Ishikawa (cell line): Measurements from ENCODE around the gene RNU7-1.

Experiments used
- CEBPB ChIP-seq: IDR thresholded peaks from 2 replicates; pipeline ENCODE4 v1.6.1; 2012
- CREB1 ChIP-seq: IDR thresholded peaks from 2 replicates; pipeline ENCODE4 v1.6.1; 2012; ENCODE audit warnings: low read depth
- EGR1 ChIP-seq: IDR thresholded peaks from 2 replicates; pipeline ENCODE4 v1.6.1; 2012
- EP300 ChIP-seq: IDR thresholded peaks from 2 replicates; pipeline ENCODE4 v1.6.1; 2012; ENCODE audit warnings: borderline replicate concordance
- FOXM1 ChIP-seq: IDR thresholded peaks from 2 replicates; pipeline ENCODE4 v1.6.1; 2012; ENCODE audit warnings: low read depth, borderline replicate concordance
- NFIC ChIP-seq: IDR thresholded peaks from 2 replicates; pipeline ENCODE4 v1.6.1; 2012
- RAD21 ChIP-seq: IDR thresholded peaks from 2 replicates; pipeline ENCODE4 v1.6.1; 2012; ENCODE audit warnings: low read depth
- TAF1 ChIP-seq: IDR thresholded peaks from 2 replicates; pipeline ENCODE4 v1.6.1; 2012; ENCODE audit warnings: low read depth, mild to moderate bottlenecking
- TCF12 ChIP-seq: IDR thresholded peaks from 2 replicates; pipeline ENCODE4 v1.6.1; 2012; ENCODE audit warnings: low read depth
- TEAD4 ChIP-seq: IDR thresholded peaks from 2 replicates; pipeline ENCODE4 v1.6.1; 2012
- YY1 ChIP-seq: IDR thresholded peaks from 2 replicates; pipeline ENCODE4 v1.6.1; 2012; ENCODE audit warnings: low read depth
- ZBTB7A ChIP-seq: IDR thresholded peaks from 2 replicates; pipeline ENCODE4 v1.6.1; 2012; ENCODE audit warnings: low read depth
- TF ChIP-seq, protein P1 (sequence below): IDR thresholded peaks from 2 replicates; pipeline ENCODE4 v1.6.1; 2012; ENCODE audit warnings: low read depth, mild to moderate bottlenecking
- TF ChIP-seq, protein P2 (sequence below): IDR thresholded peaks from 2 replicates; pipeline ENCODE4 v1.6.1; 2012
- TF ChIP-seq, protein P3 (sequence below): IDR thresholded peaks from 2 replicates; pipeline ENCODE4 v1.6.1; 2012

RNU7-1 gene

DNA sequence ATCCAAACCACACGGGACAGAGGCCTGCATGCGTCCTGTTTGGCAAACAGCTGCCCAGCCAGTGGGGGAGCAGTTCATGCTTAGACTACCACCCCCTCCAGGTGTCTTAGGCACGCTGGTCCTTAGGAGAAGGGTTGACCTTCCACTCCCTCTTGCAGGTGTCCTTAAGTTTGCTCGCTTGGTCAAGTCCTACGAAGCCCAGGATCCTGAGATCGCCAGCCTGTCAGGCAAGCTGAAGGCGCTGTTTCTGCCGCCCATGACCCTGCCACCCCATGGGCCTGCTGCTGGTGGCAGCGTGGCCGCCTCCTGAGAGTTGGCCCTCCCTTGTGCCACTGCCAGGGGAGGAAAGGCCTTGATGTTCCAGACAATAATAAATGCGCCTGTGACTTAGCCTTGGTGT is 2.0 kb downstream of the RNU7-1 start:
- TF ChIP-seq TAF1 (no peak), FOXM1 (no peak), YY1 (no peak), TCF12 (no peak)
- TF ChIP-seq, protein P1, sequence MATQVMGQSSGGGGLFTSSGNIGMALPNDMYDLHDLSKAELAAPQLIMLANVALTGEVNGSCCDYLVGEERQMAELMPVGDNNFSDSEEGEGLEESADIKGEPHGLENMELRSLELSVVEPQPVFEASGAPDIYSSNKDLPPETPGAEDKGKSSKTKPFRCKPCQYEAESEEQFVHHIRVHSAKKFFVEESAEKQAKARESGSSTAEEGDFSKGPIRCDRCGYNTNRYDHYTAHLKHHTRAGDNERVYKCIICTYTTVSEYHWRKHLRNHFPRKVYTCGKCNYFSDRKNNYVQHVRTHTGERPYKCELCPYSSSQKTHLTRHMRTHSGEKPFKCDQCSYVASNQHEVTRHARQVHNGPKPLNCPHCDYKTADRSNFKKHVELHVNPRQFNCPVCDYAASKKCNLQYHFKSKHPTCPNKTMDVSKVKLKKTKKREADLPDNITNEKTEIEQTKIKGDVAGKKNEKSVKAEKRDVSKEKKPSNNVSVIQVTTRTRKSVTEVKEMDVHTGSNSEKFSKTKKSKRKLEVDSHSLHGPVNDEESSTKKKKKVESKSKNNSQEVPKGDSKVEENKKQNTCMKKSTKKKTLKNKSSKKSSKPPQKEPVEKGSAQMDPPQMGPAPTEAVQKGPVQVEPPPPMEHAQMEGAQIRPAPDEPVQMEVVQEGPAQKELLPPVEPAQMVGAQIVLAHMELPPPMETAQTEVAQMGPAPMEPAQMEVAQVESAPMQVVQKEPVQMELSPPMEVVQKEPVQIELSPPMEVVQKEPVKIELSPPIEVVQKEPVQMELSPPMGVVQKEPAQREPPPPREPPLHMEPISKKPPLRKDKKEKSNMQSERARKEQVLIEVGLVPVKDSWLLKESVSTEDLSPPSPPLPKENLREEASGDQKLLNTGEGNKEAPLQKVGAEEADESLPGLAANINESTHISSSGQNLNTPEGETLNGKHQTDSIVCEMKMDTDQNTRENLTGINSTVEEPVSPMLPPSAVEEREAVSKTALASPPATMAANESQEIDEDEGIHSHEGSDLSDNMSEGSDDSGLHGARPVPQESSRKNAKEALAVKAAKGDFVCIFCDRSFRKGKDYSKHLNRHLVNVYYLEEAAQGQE, result no peak

DNA sequence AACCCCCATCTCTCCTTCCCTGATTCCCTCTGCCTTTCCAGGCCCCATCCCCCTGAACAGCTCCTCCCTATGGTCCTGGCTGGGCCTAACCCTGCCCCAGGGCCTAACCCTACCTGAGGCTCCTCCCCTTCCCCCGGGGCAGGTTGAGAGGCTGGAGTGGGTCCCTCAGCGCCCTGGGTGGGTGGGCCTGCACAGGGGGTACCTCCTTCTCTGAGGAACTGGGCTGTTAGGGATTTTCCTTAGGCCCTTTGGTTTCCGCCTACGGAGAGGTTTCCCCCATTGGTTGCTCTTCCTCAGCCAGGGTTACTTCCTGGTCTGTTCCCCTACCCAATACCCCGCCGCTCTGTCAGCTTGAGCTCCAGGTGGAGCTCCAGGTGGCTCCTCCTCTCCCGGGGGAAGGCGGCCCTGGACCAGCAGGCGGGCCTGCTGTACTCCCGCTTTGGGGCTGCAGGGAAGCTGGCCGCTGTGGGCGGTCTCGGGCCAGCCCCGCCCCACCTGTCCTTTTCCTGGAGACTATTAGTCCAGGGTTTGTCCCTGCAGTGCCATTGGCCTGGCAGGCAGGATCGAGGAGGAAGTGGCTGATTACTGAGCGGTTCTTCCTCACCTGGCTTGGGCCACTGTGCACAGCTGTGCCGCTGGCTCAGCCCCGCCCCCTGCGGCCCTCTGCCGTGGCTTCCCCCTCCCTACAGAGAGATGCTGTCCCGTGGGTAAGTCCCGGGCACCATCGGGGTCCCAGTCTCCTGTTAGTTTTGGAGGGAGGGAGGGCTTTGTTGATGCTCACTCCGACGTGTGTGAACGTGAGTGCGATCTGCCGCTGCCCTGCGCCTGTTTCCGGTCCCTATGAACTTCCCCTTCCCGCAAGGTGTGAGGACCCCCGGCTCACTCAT is 2.7 kb downstream of the RNU7-1 start:
- TF ChIP-seq, protein P2, sequence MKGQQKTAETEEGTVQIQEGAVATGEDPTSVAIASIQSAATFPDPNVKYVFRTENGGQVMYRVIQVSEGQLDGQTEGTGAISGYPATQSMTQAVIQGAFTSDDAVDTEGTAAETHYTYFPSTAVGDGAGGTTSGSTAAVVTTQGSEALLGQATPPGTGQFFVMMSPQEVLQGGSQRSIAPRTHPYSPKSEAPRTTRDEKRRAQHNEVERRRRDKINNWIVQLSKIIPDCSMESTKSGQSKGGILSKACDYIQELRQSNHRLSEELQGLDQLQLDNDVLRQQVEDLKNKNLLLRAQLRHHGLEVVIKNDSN, result no peak
- no peak for TF ChIP-seq CEBPB
- peak; percentile 28; the same call in 1 of the 2 replicates for TF ChIP-seq CREB1
- TF ChIP-seq, protein P3, sequence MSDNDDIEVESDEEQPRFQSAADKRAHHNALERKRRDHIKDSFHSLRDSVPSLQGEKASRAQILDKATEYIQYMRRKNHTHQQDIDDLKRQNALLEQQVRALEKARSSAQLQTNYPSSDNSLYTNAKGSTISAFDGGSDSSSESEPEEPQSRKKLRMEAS, result peak; percentile 2; the same call in 1 of the 2 replicates
- TF ChIP-seq ZBTB7A, result no peak; the same call in 1 of the 2 replicates
- TF ChIP-seq, protein P1, result no peak
- 0 out of 2 replicates have a peak, but pooled peaks have one; percentile 8 for TF ChIP-seq EGR1
- 0 out of 2 replicates have a peak, but pooled peaks have one; percentile 20 for TF ChIP-seq EP300
- TF ChIP-seq YY1, result peak; percentile 56
- no peak for TF ChIP-seq TEAD4
- no peak for TF ChIP-seq FOXM1
- TF ChIP-seq TCF12, result peak; percentile 37; the same call in 1 of the 2 replicates
- TF ChIP-seq NFIC, result no peak
- TF ChIP-seq RAD21, result no peak
- TF ChIP-seq TAF1, result 0 out of 2 replicates have a peak, but pooled peaks have one; percentile 68

DNA sequence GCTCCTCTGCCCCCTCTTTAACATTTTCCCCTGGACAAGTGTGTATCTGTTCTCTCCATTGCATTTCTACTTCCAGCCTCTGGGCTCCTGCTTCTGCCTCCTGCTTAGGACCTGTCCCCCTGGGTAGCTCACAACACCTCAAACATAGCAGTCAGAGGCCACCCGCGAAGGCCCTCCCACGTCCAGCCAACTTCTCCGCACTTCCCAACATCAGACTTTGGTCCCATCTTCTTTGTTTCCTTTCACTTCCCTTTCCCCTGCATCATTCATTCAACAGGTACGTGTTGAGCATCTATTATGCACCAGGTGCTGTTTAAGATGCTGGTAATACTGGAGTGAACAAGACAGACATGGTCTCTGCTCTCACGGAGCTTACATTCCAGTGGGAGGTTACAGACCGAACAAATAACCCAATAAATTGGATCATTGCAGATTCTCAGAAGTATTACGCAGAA is 3.3 kb downstream of the RNU7-1 start:
- TF ChIP-seq TEAD4, result no peak
- no peak for TF ChIP-seq TAF1
- TF ChIP-seq, protein P3, result no peak
- TF ChIP-seq RAD21, result no peak
- TF ChIP-seq, protein P2, result no peak
- TF ChIP-seq CEBPB, result no peak
- no peak for TF ChIP-seq EGR1
- no peak for TF ChIP-seq YY1
- no peak for TF ChIP-seq TCF12
- TF ChIP-seq FOXM1, result no peak
- TF ChIP-seq CREB1, result no peak
- TF ChIP-seq NFIC, result no peak
- TF ChIP-seq ZBTB7A, result no peak
- no peak for TF ChIP-seq EP300
- TF ChIP-seq, protein P1, result no peak

DNA sequence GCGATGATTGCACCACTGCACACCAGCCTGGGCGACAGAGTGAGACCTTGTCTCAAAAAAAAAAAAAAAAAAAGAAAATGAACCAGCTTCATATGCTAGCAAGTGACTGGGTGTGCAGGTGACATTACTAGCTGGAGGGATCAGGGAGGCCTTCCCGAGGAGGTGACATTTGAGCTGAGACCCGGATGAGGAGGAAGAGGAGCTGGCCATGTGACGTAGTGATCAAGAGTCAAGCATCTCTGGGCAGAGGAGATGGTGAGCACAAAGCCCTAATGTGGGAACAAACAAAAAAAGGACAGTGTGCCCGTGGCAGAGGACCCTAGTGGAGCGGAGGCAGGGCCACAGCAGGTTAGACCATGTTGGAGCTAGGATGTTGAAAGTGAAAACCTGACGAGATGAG is 4.0 kb downstream of the RNU7-1 start:
- TF ChIP-seq EGR1, result no peak
- TF ChIP-seq, protein P2, result no peak
